Stimulated activated CD8-positive, alpha-beta memory T cell treated with anti-CD3 and anti-CD28 coated beads, Interleukin-12 subunit alpha, Interleukin-12 subunit beta, amount 100 ng/mL, for 4 hours (primary cell): ENCODE measurements around the gene MSTO1.
"Not testable (repeated sequence)": the region's sequence is repeated elsewhere in the genome, so short reads cannot be mapped to it uniquely, and the experiment has no call there.

Experiments
- DNase-seq: peaks from one replicate; pipeline ENCODE4 v3.0.0-alpha.2; 2020; ENCODE audit warnings: low read depth

The MSTO1 gene

DNA sequence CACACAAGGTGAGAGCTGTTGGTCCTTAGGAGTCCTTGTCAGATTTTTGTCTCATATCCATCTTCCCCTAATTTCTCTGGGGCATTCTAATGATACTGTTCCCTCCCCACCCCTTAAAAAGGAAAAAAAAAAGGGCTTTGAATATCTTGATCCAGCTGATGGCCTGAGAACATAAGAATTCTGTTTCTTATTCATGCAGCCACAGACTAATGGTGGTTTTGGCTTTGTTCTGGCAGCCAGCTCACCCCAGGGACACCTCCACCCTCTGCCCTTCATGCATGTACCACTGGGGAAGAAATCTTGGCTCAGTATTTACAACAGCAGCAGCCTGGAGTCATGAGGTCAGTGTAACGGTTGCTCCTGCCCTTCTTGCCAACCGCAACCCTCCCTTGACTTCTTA lies 3.2 kb downstream of the MSTO1 start:
- not testable (repeated sequence) for DNase-seq

DNA sequence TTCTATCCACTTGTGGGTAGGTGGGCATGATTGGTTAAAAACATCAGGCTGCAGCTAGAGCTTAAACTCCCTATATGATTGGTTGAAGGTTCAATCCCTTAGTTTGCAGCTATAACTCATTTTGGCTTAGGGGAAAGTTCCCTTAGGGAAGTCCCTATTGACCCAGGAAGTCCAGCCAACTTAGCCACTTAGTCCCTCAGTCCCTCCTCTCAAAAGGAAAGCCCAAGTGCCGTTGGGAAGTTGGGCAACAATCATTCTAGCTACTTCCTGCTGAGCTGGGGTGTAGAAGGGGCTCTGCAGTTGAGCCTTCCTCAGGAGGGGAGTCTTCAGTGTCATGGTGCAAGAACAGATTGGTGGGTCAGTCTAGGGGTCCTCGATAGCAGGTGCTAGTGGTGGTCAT lies 12.2 kb downstream of the MSTO1 start:
- DNase-seq: no peak

DNA sequence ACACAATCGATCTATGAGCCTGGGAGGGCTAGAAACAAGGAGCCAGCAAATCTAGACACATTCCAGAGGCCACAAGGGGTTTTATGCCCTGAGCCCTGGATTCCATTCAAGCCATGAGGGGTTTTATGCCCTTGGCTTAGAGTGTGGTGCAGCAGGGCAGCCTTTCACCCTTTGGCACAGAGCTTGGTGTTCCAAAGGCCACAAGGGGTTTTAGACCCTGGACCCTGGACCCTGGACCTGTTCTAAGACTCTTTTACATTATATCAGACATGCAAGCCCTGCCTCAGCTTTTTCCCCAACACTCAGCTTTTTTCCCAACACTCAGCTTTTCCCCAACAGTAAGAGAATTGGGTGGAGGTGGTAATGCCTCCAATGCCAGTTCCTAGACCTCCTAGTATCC lies 13.3 kb downstream of the MSTO1 start:
- DNase-seq: no peak

DNA sequence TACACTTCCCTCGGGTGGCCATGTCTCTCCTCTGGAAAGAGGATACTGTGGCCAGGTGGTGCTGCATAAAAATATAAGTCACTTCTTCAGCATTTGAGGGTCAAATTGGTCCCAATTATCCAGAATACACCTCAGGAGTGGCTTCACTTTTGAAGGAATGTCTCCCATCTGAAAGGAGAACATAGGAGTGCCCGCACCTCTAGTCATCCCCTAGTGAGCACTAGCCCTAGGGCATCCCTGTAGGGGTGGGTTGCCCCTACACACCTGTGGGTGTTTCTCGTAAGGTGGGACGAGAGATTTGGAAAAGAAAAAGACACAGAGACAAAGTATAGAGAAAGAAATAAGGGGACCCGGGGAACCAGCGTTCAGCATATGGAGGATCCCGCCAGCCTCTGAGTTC lies 16.4 kb downstream of the MSTO1 start:
- DNase-seq: not testable (repeated sequence)

GRCh38 chr1:155636397-155637153 lies 26.6 kb downstream of the MSTO1 start:
- DNase-seq: no peak

- DNase-seq: no peak
Observed at GRCh38 chr1:155640367-155640766, 30.3 kb downstream of the MSTO1 start.

GRCh38 chr1:155642559-155643180 lies 32.7 kb downstream of the MSTO1 start:
- DNase-seq: not testable (repeated sequence)

- DNase-seq: no peak
Observed at GRCh38 chr1:155643230-155643629, 33.2 kb downstream of the MSTO1 start.

- no peak for DNase-seq
Observed at GRCh38 chr1:155645034-155645598, 35.1 kb downstream of the MSTO1 start.

DNA sequence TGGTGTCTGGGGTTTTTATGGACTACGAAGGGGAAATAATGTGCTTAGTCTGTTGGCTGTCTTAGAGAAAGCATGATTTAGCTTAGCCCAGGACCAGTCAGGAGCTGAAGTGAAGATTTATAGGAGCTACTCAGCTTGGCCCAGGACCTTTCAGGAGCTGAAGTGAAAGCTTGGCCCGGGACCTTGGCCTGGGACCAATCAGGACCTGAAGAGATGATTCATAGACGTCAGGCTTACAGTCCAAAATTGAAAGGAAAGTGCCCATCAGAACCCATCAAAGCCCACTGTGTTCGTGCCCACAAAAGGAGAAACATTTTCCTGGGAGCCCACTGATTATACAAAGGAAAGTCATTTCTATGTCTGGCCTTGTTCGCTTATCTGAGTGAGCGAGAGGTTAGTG lies 35.6 kb downstream of the MSTO1 start:
- no peak for DNase-seq

DNA sequence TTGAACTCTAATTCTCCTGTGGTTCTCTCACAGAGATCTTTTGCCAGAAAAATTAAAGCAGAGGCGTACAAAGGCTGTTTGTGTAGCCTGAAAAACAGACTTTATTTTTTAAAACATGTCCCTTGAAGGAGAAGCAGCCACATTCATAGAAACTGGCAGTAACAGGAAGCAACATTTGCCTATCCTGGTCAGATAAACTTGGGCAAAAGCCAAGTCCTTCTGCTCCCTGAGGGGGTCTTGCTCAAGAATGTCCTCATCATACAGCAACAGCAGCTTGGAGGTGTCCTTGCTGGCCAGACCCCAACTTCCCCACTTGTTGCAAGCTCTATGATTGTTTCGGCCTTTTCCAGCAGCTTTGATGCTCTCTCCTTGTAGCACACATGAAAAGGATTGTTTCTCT lies 36.3 kb downstream of the MSTO1 start:
- no peak for DNase-seq

GRCh38 chr1:155648207-155649147 lies 38.5 kb downstream of the MSTO1 start:
- DNase-seq: no peak

DNA sequence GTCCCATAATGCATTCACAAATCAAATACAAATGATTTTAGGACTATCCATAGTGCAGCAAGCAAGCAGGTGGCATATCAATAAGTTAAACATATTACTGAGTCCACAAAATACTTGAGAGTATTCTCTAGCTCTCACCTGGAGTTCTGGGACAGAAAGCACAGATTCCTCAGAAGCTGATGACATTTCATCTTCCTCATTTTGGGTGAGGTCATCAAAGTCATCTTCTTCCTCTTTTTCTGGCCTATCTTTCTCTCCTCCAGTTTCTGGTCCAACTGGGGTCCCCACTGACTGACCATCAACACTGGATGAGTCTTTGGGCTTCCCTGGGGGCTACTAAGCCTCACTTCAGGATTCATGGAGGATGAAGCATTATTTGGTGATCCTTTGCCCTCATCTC lies 39.7 kb downstream of the MSTO1 start:
- DNase-seq: no peak

DNA sequence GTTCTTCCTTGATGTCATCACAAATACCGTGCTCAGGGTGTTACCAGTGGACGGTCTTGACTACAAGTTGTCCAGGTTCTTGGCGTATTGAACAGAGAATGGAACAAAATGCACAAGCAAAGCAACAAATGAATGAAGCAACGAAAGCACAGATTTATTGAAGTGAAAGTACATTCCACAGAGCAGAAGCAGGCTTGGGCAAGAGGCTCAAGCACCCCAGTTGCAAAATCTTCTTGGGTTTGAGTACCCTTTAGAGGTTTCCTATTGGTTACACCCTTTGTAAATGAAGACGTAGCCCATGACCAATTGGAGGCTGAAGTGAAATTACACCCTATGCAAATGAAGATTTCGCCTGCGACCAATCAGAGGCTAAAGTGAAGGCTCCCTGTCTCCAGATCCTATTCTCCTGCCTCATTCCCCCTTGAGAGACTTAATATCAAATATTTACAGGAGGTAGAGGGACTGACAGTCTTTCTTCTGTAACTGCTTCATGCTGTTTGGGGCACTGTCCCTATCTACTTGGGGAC lies 40.3 kb downstream of the MSTO1 start:
- DNase-seq: no peak

DNA sequence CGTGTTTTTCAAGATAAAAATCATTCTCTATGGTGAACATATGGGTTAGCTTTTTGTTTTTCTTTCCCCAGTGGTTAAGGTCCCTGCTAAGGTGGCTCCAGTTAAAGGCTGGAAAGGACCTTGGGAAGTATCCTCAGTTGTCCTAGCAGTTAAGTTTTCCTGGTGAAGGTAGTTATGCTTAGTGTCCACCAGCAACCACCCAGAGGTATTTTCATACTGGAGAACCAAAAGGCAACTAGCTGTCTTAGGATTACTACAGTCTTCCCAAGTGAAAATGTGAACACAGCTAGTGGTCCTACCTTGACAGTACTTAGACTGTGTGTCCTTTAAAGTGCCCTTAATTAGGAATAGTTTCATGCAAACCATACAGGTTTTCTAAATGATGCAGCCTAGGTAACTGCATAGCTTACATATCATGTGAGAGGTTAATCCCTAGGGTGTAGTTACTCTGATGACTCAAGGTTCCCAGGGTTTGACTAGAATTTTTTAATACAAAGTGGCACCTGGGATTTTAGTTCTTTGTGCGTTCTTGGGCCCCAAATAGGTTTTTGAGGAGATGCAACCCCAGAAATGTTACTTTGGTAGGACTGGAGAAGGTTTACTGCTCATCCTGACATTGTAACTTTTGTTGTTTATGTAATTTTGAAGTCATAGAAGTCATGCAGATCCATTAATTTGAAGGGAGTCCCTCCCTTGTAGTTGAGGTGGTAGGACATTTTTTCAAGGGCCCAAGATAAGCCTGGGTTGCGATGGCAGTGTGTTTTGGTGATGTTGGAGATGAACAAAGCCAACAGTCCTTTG lies 42.0 kb downstream of the MSTO1 start:
- no peak for DNase-seq

DNA sequence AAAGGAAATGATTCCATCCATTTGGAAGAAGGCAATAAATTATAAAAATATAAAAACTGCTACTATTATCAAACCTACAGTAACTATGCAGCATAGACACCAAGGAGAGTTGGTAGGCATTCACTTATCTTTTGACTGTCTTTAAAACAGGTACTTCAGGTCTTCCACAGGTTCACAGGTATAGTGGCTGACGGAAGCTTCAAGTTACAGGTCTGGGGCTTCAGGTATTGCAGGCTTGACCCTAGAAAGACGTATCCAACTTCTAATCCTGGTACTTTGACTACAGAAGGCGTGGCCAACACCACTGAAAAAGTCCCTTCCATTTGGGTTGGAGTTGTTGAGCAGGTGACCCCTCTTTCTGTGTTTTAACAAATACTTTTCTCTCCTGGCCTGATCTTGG lies 42.9 kb downstream of the MSTO1 start:
- no peak for DNase-seq

DNA sequence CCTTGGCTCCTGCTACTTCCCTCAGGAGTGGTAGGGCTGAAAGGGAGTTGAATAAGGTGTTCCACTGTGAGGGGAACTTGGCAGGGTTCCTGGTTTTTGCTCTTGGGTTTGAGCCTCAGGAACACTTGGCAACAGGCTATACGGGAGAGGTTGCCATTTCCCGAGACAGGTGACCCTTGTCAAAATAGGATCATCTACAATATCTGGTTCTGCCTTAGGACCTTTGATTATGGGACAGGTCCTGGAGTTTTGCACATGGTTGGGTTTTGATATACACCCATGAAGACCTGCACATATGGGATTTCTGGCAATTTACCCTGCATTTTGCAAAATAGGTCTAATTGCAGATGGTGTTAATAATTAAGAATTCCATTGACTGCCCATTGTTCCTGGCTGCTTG lies 47.4 kb downstream of the MSTO1 start:
- DNase-seq: no peak

DNA sequence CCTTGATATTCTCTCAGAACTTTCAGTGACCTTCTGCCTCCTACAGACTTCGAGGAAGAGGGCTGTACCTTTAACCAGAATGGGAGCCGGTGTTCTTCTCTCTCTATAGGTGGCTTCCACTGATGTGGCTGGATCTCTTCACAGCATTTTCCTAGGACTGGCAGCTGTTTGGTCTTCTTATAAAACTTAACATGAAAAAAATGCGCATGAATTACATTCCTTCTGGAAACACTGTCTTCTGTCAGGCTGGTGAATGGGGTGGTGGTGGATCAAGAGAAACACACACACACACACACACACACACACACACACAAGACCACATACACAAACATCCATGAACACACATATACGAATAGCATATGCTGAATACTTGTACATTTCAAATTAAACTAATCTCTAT lies 51.2 kb downstream of the MSTO1 start:
- DNase-seq: not testable (repeated sequence)
